ENCODE measurements around the gene NPEPPS.
"Not testable (repeated sequence)": the region's sequence is repeated elsewhere in the genome, so short reads cannot be mapped to it uniquely, and the experiment has no call there.

NPEPPS gene

GRCh38 chr17:47560517-47561043 lies 29.7 kb downstream of the NPEPPS start:
- not testable (repeated sequence) for DNase-seq (ENCODE audit: low spot score)

- not testable (repeated sequence) for DNase-seq (ENCODE audit: low spot score)
These were observed 30.9 kb downstream of the NPEPPS start for GRCh38 chr17:47561698-47562405.

- not testable (repeated sequence) for DNase-seq (ENCODE audit: low spot score)
These were observed 31.4 kb downstream of the NPEPPS start for GRCh38 chr17:47562406-47562705.

- not testable (repeated sequence) for DNase-seq (ENCODE audit: low spot score)
These were observed 36.4 kb downstream of the NPEPPS start for GRCh38 chr17:47567261-47567660.

- not testable (repeated sequence) for DNase-seq (ENCODE audit: low spot score)
These were observed 41.7 kb downstream of the NPEPPS start for GRCh38 chr17:47572561-47572960.

- not testable (repeated sequence) for DNase-seq (ENCODE audit: low spot score)
These were observed 51.5 kb downstream of the NPEPPS start for GRCh38 chr17:47582416-47582815.

- not testable (repeated sequence) for DNase-seq (ENCODE audit: low spot score)
These were observed 55.6 kb downstream of the NPEPPS start for GRCh38 chr17:47586378-47587055.

- not testable (repeated sequence) for DNase-seq (ENCODE audit: low spot score)
These were observed 62.6 kb downstream of the NPEPPS start for GRCh38 chr17:47593522-47593921.

- no peak for DNase-seq (ENCODE audit: low spot score)
These were observed 73.1 kb downstream of the NPEPPS start for GRCh38 chr17:47603830-47604597.

- DNase-seq (ENCODE audit: low spot score), result peak; percentile 80
These were observed 73.7 kb downstream of the NPEPPS start for GRCh38 chr17:47604598-47604927.

GRCh38 chr17:47605011-47605410 lies 74.1 kb downstream of the NPEPPS start:
- no peak for DNase-seq (ENCODE audit: low spot score)

- DNase-seq (ENCODE audit: low spot score), result no peak
These were observed 76.6 kb downstream of the NPEPPS start for GRCh38 chr17:47607481-47607880.

- no peak for DNase-seq (ENCODE audit: low spot score)
These were observed 80.8 kb downstream of the NPEPPS start for GRCh38 chr17:47611372-47612350.

- peak; percentile 54 for DNase-seq (ENCODE audit: low spot score)
These were observed 85.0 kb downstream of the NPEPPS start for GRCh38 chr17:47615766-47616424.

GRCh38 chr17:47618410-47618809 lies 87.5 kb downstream of the NPEPPS start:
- DNase-seq (ENCODE audit: low spot score), result no peak

- no peak for DNase-seq (ENCODE audit: low spot score)
These were observed 89.8 kb downstream of the NPEPPS start for GRCh38 chr17:47620503-47621245.

GRCh38 chr17:47621293-47622179 lies 90.6 kb downstream of the NPEPPS start:
- DNase-seq (ENCODE audit: low spot score), result peak; percentile 45

- no peak for DNase-seq (ENCODE audit: low spot score)
These were observed 91.3 kb downstream of the NPEPPS start for GRCh38 chr17:47622180-47622549.

- DNase-seq (ENCODE audit: low spot score), result no peak
These were observed 93.8 kb downstream of the NPEPPS start for GRCh38 chr17:47624727-47625068.

All from D341Med (cell line).